ENCODE measurements around the gene STK17A.
"Not testable (repeated sequence)": the region's sequence is repeated elsewhere in the genome, so short reads cannot be mapped to it uniquely, and the experiment has no call there.

Gene STK17A

DNA sequence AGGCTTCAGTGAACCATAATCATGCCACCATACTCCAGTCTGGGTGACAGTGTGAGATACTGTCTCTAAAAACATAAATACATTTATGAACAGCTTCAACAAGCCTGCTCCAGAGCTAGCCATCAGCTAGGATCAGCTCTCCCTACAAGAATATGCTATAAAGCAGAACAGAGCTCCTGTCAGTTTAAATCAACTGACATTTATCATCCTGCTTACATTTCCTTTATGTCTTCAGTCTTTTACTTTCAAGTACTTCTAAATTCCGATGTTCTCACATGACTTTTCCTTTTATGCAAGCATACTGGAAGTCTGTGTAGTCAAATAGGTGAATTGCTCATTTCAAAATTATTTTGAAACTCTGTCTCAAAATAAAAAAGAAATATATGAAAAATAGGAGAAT is 81.8 kb downstream of the STK17A start:
- DNase-seq = no peak

DNA sequence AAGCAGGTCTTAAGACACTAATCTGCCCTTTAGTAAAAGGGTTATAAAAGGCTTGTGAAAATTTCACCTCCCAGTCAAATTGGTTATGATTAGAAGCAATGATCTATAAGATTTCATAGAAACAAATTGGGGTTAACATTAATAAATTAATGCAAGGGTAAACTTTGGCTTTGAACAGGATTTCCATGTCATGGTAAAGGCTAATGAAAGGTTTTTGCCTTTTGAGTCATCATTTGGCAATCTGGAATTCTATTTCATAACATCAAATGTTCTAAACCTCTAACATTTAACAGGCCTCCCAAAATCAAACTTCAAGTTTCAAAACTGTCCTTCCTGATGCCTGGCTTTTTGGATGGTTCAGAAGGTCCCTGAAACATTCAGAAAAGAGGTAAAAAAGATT is 84.0 kb downstream of the STK17A start:
- DNase-seq = no peak

GRCh38 chr7:43668035-43668434 is 85.1 kb downstream of the STK17A start:
- no peak for DNase-seq

DNA sequence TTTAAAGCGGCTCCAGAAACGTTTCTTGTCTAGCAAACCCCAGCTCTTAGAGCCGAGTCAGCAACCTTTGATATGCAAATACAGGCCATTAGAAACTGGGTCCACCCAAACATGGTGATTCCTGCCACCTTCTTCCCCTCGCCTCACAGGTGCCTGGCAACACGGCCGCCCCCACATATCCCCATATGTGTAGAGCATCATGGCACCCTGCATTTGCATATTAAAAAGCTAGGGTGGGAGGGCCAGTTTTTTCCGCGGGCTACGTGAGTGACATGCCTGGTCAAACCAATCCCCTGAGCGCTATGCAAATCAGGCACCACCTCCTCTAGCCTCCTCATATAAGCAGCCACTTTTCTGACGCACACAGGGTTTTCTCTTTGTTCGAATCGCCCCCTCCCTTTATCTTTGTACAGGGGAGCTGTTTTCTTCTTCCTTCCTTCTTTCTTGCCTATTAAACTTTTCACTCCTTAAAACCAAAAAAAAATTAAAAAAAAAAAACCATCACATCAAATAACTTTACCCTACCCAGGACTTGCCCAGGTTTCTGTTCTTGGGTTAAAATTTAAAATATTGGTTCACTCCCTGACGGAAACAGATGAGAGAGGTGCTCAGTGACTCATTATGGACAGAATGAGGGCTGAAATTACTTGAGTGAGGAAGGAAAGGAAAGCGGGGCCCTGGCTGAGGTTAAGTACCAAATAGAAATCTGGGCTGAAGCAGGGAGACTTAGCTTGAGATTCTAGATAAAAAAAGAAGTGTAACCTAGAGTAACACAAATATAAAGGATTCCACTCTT is 86.6 kb downstream of the STK17A start:
- DNase-seq = no peak

DNA sequence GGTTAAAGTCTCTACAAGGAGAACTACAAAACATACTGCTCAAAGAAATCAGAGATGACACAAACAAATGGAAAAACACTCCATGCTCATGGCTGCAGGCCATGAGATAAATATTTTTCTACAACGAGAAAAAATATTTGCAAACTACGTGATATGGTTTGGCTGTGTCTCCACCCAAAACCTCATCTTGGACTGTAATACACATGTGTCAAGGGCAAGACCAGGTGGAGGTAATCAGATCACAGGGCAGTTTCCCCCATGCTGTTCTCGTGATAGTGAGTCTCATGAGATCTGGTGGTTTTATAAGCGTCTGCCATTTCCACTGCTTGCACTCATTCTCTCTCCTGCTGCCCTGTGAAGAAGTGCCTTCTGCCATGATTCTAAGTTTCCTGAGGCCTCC is 88.6 kb downstream of the STK17A start:
- DNase-seq = no peak

DNA sequence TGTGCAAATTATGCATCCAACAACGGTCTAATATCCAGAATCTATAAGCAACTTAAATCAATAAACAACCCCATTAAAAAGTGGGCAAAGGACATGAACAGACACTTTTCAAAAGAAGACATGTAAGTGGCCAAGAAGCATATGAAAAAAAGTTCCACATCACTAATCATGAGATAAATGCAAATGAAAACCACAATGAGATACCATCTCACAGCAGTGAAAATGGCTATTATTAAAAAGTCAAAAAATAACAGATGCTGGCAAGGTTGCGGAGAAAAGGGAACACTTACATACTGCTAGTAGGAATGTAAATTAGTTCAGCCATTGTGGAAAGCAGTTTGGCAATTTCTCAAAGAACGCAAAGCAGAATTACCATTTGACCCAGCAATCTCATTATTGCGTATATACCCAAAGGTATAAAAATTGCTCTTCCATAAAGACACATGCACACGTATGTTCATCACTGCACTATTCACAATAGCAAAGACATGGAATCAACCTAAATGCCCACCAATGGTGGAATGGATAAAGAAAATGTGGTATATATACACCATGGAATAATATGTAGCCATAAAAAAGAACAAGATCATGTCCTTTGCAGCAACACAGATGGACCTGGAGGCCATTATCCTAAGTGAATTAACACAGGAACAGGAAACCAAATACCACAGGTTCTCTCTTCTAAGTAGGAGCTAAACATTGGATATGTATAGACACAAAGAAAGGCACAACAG is 90.5 kb downstream of the STK17A start:
- DNase-seq = not testable (repeated sequence)

GRCh38 chr7:43674559-43675436 is 91.9 kb downstream of the STK17A start:
- no peak for DNase-seq

Data from NCI-H2081 treated with DMSO at 0.1 percent for 48 hours (cell line).